Suprapubic skin (tissue), 3 donors: Measurements from ENCODE around the gene NID2.

Experiments used
- EP300 ChIP-seq: sonication (generic); formaldehyde crosslinking; IDR thresholded peaks from one replicate; pipeline ENCODE4 v1.6.1; 2017; ENCODE audit warnings: antibody characterized with exemption
- TF ChIP-seq, protein P1 (sequence below), 2 donors: fragments of 200-600 bp in 1 of 2; fragments of 450-650 bp in 1 of 2; sonication (generic) in 1 of 2; IDR thresholded peaks; one replicate each; pipeline ENCODE4 v1.5.1; 2016 to 2019; ENCODE audit warnings: antibody characterized with exemption in 2 of 2, mild to moderate bottlenecking in 1 of 2, moderate library complexity in 1 of 2

- TF ChIP-seq, protein P1, sequence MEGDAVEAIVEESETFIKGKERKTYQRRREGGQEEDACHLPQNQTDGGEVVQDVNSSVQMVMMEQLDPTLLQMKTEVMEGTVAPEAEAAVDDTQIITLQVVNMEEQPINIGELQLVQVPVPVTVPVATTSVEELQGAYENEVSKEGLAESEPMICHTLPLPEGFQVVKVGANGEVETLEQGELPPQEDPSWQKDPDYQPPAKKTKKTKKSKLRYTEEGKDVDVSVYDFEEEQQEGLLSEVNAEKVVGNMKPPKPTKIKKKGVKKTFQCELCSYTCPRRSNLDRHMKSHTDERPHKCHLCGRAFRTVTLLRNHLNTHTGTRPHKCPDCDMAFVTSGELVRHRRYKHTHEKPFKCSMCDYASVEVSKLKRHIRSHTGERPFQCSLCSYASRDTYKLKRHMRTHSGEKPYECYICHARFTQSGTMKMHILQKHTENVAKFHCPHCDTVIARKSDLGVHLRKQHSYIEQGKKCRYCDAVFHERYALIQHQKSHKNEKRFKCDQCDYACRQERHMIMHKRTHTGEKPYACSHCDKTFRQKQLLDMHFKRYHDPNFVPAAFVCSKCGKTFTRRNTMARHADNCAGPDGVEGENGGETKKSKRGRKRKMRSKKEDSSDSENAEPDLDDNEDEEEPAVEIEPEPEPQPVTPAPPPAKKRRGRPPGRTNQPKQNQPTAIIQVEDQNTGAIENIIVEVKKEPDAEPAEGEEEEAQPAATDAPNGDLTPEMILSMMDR (IDR thresholded peaks at IDR 0.05): no peak
- TF ChIP-seq EP300: no peak
Measured at GRCh38 chr14:52044791-52045522, 23.9 kb downstream of the NID2 start.
